IPS DF 4.7 (cell line): ENCODE data around the gene MTHFR.

Experiments
- DNase-seq: peaks from one replicate; pipeline ENCODE4 v3.0.0-alpha.2; 2013; ENCODE audit warnings: low spot score; ENCODE audit errors: extremely low read depth

The MTHFR gene

GRCh38 chr1:11797525-11798216 lies 8.1 kb downstream of the MTHFR start:
- DNase-seq: no peak

GRCh38 chr1:11796036-11796828 lies 9.5 kb downstream of the MTHFR start:
- DNase-seq: no peak

GRCh38 chr1:11795238-11795890 lies 10.4 kb downstream of the MTHFR start:
- no peak for DNase-seq

- DNase-seq: no peak
These were observed 11.1 kb downstream of the MTHFR start for GRCh38 chr1:11794446-11795237.

- no peak for DNase-seq
These were observed 11.9 kb downstream of the MTHFR start for GRCh38 chr1:11793819-11794218.

- DNase-seq: no peak
These were observed 13.7 kb downstream of the MTHFR start for GRCh38 chr1:11792106-11792505.

GRCh38 chr1:11790880-11791715 lies 14.7 kb downstream of the MTHFR start:
- no peak for DNase-seq

- no peak for DNase-seq
These were observed 15.5 kb downstream of the MTHFR start for GRCh38 chr1:11790101-11790879.

GRCh38 chr1:11789126-11790067 lies 16.4 kb downstream of the MTHFR start:
- DNase-seq: no peak

- no peak for DNase-seq
These were observed 17.2 kb downstream of the MTHFR start for GRCh38 chr1:11788549-11789053.

- DNase-seq: no peak
These were observed 17.8 kb downstream of the MTHFR start for GRCh38 chr1:11787804-11788436.

- DNase-seq: no peak
These were observed 18.4 kb downstream of the MTHFR start for GRCh38 chr1:11787251-11787803.

- no peak for DNase-seq
These were observed 19.6 kb downstream of the MTHFR start for GRCh38 chr1:11786168-11786567.

- DNase-seq: no peak
These were observed 20.6 kb downstream of the MTHFR start for GRCh38 chr1:11784993-11785769.

- DNase-seq: no peak
These were observed 21.3 kb downstream of the MTHFR start for GRCh38 chr1:11784256-11784992.

GRCh38 chr1:11783556-11783955 lies 22.2 kb downstream of the MTHFR start:
- no peak for DNase-seq
